Ovary (tissue), 3 donors: ENCODE data around the gene CEMIP.

ENCODE experiments used
- EP300 ChIP-seq: sonication (generic); formaldehyde crosslinking; IDR thresholded peaks from one replicate; pipeline ENCODE4 v1.6.1; 2017; ENCODE audit warnings: antibody characterized with exemption
- POLR2A ChIP-seq: fragments of 450-650 bp; IDR thresholded peaks from one replicate; pipeline ENCODE4 v1.6.1; 2017; ENCODE audit warnings: antibody characterized with exemption, mild to moderate bottlenecking, moderate library complexity
- TF ChIP-seq, protein P1 (sequence below), 3 donors: fragments of 450-650 bp in 2 of 3; fragments of 200-600 bp in 1 of 3; IDR thresholded peaks; one replicate each; pipeline versions ENCODE4 v1.5.1 to v1.8.0; 2016 to 2022; ENCODE audit warnings: antibody characterized with exemption in 3 of 3, mild to moderate bottlenecking in 1 of 3
- donor health status: DM: no; HTN: no; CAD: no.

DNA sequence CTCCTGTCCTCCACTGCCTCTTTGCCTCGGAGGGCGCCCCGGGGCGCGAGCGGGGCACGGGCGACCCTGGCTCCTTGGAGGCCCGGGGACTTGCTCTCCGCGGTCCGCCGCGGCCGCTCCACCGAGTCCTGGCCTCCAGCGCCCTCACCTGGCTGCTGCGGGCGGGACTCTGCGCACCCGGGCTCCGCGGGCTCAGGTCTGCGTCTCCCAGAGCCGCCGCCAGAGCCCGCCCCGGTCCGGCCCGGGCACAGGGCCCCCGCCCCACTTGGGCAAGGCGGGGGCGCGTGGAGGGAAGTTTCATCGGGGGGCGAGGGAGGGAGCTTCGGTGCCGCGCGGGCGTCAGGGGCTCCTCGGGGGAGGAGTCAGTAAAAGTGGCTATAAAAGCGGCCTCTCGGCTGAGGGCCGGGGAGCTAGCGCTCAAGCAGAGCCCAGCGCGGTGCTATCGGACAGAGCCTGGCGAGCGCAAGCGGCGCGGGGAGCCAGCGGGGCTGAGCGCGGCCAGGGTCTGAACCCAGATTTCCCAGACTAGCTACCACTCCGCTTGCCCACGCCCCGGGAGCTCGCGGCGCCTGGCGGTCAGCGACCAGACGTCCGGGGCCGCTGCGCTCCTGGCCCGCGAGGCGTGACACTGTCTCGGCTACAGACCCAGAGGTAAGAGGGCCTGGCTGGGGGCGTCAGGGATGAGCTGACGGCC is at the start of gene CEMIP:
- TF ChIP-seq, protein P1, sequence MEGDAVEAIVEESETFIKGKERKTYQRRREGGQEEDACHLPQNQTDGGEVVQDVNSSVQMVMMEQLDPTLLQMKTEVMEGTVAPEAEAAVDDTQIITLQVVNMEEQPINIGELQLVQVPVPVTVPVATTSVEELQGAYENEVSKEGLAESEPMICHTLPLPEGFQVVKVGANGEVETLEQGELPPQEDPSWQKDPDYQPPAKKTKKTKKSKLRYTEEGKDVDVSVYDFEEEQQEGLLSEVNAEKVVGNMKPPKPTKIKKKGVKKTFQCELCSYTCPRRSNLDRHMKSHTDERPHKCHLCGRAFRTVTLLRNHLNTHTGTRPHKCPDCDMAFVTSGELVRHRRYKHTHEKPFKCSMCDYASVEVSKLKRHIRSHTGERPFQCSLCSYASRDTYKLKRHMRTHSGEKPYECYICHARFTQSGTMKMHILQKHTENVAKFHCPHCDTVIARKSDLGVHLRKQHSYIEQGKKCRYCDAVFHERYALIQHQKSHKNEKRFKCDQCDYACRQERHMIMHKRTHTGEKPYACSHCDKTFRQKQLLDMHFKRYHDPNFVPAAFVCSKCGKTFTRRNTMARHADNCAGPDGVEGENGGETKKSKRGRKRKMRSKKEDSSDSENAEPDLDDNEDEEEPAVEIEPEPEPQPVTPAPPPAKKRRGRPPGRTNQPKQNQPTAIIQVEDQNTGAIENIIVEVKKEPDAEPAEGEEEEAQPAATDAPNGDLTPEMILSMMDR (IDR thresholded peaks at IDR 0.05) = peak; percentile 55 to 94 (median 69)
- no peak for TF ChIP-seq POLR2A
- TF ChIP-seq EP300 = no peak
